8988T (cell line): ENCODE data around the gene CYP46A1.

Source experiments
- DNase-seq: peaks from one replicate; pipeline ENCODE4 v3.0.0; 2011

The CYP46A1 gene

DNA sequence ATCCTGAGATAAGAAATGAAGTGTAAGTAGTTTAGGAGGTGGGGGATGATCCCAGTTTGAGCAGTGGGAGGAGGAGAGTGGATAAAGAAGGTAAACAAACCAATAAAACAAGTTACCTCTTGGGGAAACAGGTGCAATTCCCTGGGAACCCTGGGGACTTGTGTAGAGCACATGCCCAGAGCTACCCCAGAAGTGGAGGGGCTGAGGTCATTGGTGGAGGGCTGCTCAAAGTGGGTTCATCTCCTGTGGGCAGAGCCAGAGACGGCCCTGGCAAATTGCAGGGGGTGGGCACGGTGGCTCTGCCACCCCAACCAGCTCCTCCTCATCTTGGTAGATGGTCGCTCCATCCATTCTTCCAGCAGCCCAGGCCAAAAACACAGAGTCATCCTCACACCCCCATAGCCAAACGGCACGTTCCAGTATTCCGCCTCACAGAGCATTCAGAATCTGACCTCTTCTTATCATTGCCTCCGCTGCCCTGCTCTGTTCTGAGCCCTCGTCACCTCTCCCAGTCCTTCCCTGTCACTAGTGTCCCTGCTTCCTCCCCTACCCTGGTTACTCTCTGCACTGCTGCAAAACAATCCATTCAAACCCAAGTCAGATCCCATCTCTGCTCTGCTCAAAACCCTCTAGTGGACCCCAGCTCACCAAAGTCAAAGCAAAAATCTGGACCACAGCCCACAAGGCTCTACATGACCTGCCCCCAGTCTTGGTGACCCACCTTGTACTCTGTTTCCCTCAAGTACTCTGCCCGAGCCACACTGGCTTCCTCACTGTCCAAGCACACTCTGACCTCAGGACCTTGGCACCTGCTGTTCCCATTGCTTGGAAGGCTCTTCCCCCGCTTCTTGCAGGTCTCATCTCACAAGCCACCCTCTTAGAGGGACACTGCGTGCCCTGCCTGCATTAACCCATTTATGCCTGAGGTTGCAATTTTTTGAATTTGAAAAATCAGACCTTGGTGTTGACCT is 5.5 kb downstream of the CYP46A1 start:
- no peak for DNase-seq

- no peak for DNase-seq
These were observed 6.5 kb downstream of the CYP46A1 start for GRCh38 chr14:99690636-99691035.

- DNase-seq: no peak
These were observed 7.2 kb downstream of the CYP46A1 start for GRCh38 chr14:99691111-99691885.

DNA sequence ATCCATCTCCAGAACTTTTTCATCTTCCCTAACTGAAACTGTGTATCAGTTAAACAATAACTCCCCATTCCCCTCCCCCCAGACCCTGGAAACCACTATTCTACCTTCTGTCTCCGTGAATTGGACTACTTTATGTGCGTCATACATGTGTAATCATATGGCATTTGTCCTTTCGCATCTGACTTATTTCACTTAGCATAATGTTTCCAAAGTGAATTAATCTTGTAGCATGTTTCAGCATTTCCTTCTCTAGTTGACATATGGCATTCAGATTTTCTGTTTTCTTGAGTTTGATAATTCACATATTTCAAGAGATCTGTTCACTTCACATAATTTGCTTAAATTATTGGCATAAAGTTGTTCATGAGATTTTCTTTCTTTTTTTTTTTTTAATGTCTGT is 9.8 kb downstream of the CYP46A1 start:
- no peak for DNase-seq

- DNase-seq: no peak
These were observed 12.8 kb downstream of the CYP46A1 start for GRCh38 chr14:99696929-99697328.

DNA sequence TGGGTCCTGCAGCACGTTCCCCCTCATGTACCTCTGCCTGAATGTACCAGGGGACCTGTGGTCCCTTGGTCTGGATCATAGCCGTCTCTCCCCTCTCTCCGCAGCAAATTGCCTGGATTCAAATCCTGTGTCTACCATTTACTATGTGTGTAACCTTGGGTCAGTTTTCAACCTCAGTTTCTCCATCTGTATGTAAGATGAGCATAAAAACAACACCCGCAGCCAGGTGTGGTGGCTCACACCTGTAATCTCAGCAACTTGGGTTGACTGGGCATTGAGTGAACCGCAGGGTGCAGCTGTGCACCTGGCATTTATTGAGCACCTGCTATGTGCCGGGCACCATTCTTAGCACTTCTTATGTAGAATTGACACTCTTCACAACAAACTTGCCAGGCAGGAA is 14.1 kb downstream of the CYP46A1 start:
- DNase-seq: no peak

DNA sequence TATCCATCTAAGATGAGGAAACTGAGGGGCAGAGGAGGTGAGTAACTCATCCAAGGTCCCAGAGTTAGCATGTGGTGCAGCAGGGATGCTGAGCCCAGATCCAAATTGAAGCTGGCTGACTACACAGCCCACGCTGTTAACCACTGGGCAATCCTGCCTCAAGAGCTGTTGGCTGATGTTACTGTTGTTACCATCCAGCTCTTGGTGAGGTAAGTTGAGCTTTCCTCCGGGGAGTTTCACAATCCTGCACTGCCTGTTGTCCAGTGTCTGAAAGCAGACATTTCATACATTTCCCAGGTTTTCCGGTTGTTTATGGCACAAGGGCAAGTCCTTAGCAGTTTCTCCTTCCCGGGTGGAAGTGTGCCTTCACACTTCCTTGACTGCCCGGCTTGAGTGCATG is 14.5 kb downstream of the CYP46A1 start:
- DNase-seq: no peak

GRCh38 chr14:99699085-99699760 is 15.1 kb downstream of the CYP46A1 start:
- DNase-seq: no peak

GRCh38 chr14:99699861-99700260 is 15.8 kb downstream of the CYP46A1 start:
- DNase-seq: no peak

GRCh38 chr14:99700379-99700778 is 16.3 kb downstream of the CYP46A1 start:
- DNase-seq: no peak

- no peak for DNase-seq
These were observed 17.2 kb downstream of the CYP46A1 start for GRCh38 chr14:99701260-99701659.

DNA sequence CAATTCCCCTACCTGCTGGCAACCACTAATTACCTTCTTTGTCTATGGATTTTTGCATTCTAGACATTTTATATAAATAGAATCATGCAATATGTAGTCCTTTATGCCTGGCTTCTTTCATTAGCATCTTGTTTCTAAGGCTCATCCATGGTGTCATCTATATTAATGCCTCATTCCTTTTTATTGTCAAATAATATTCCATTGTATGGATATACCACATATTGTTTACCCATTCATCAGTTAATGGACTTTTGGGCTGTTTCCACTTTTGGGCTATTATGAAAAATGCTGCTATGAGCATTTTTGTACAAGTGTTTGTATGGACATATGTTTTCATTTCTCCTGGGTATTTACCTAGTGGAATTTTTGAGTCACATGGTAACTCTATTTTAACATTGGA is 18.0 kb downstream of the CYP46A1 start:
- no peak for DNase-seq

GRCh38 chr14:99703381-99703780 is 19.3 kb downstream of the CYP46A1 start:
- DNase-seq: no peak

GRCh38 chr14:99704037-99704436 is 19.9 kb downstream of the CYP46A1 start:
- DNase-seq: no peak

GRCh38 chr14:99706107-99706900 is 22.2 kb downstream of the CYP46A1 start:
- DNase-seq: no peak

DNA sequence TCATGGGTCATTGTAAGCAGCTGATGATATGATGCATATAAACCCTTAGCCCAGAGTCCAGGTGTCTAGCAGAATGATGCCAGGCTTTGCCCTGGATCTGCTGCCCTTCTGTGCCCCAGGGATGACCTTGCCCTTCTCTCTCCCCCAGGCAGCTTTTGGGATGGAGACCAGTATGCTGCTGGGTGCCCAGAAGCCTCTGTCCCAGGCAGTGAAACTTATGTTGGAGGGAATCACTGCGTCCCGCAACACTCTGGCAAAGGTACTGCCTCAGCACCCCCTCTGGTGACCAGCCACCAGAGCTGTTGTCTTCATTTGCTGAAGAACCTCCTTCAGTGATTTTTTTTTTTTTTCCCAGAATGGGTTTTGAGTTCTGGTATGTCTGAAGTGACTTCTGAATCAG is 23.3 kb downstream of the CYP46A1 start:
- DNase-seq: no peak

- DNase-seq: no peak
These were observed 23.8 kb downstream of the CYP46A1 start for GRCh38 chr14:99707921-99708320.

GRCh38 chr14:99708449-99708848 is 24.4 kb downstream of the CYP46A1 start:
- no peak for DNase-seq

GRCh38 chr14:99713972-99714371 is 29.9 kb downstream of the CYP46A1 start:
- no peak for DNase-seq

DNA sequence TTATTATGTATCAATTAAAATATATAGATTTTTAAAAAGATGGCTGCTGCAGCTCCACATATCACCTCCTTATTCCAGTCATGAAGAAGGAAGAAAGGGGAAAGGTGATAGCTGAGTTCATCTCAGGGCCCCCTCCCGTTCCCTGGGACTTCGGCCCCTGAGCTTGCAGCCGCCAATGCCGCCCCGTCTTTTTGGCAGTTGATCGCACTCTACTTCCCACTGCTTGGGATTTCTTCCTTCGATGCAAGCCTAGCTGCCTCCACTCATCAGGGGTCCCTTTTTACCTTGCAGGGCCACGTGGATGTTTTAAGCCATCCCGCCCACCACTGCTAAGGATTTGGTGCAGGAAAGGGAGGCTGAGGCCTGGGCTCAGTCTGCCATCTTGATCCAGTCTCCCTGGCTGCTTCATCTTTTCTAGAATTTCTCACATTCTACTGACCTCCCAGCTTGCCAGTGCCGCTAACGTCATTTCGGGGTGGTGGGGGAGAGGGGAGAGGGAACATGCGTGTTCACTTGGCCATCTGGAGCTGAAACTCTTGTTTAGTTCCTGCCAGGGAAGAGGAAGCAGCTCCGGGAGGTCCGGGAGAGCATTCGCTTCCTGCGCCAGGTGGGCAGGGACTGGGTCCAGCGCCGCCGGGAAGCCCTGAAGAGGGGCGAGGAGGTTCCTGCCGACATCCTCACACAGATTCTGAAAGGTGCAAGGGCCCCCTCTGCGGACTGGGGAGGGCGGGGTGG is 31.3 kb downstream of the CYP46A1 start:
- DNase-seq: no peak

DNA sequence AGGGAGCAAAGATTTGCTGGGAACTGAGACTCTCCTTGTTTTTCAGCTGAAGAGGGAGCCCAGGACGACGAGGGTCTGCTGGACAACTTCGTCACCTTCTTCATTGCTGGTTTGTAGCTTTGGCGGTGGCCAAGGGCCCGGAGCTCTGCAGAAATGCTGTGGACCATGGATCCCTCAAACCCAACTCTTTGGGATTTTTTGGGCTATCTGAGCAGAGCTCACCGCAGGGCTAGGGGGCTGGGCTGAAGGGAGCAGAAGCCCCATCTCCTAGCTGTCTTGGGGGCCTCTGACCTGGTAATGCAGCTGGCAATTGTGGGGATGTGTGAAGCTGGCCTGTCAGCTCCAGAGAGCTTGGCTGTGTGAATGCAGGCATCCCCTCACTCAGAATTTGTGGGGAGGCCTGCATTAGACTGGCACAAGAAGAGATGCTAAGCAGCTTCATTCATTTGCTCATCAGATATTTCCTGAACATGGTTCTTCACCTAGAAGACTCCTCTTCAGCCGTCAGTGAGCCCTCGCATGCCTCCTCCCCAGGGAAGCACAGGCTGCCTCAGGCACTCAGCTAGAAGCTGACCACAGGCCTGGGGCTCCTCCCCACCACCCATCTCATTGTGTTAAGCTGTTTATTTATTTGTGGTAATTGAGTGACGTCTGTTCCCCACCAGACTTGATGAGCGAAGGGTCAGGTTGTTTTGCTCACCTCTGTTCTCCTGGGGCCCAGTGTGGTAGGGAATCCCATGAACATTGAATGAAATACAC is 32.2 kb downstream of the CYP46A1 start:
- DNase-seq: no peak
